Measurements from ENCODE around the gene SRMS.
"Not testable (repeated sequence)": the region's sequence is repeated elsewhere in the genome, so short reads cannot be mapped to it uniquely, and the experiment has no call there.

The SRMS gene

GRCh38 chr20:63572071-63572787 is 24.7 kb upstream of the SRMS start:
- peak in 1 of 3 donors; percentile 21 for DNase-seq
- peaks cover 0 to 40% (median 30%) of the 10 kb centered on the region in 4 experiments for H3K4me1 ChIP-seq (ENCODE audit: control extremely low read depth in 1 of 4, control insufficient read depth in 4 of 4, insufficient read depth in 4 of 4, low read length in 3 of 4)
- no peak overlapping the region for H3K4me3 ChIP-seq (ENCODE audit: control insufficient read depth in 1 of 7, extremely low read depth in 1 of 7, insufficient read depth in 4 of 7, low read depth in 2 of 7, low read length in 6 of 7)
- POLR2A ChIA-PET = no interaction called here
- peaks cover 0 to 45% (median 6%) of the 10 kb centered on the region in 5 experiments for H3K27me3 ChIP-seq (replicated peaks in 2 of 5; ENCODE audit: control insufficient read depth in 4 of 5, insufficient read depth in 5 of 5, low read length in 4 of 5)
- CTCF ChIA-PET = interaction anchor here (1.0 to 2.1 kb wide), 4 partner anchors 17 to 81 kb away, joined by 3 to 8 read pairs (median 4); partner anchors contain the start of gene STMN3
- no peak overlapping the region for H3K27ac ChIP-seq (ENCODE audit: insufficient read depth in 1 of 2, low read depth in 1 of 2, low read length in 2 of 2, poor library complexity in 1 of 2, severe bottlenecking in 2 of 2)
- no peaks in the 10 kb centered on the region for H3K36me3 ChIP-seq (ENCODE audit: control insufficient read depth in 4 of 4, insufficient read depth in 4 of 4, low read length in 3 of 4)
- 94% methylated on average over 44 of the region's 48 CpGs for WGBS (ENCODE audit: insufficient coverage)
- H3K9me3 ChIP-seq (ENCODE audit: control extremely low read depth in 1 of 5, control insufficient read depth in 4 of 5, insufficient read depth in 2 of 5, low read depth in 1 of 5, low read length in 4 of 5) = no peaks in the 10 kb centered on the region

GRCh38 chr20:63571087-63571478 is 23.5 kb upstream of the SRMS start:
- H3K4me3 ChIP-seq (ENCODE audit: control insufficient read depth in 1 of 7, extremely low read depth in 1 of 7, insufficient read depth in 4 of 7, low read depth in 2 of 7, low read length in 6 of 7); H3K36me3 ChIP-seq (ENCODE audit: control insufficient read depth in 4 of 4, insufficient read depth in 4 of 4, low read length in 3 of 4); H3K9me3 ChIP-seq (ENCODE audit: control extremely low read depth in 1 of 5, control insufficient read depth in 4 of 5, insufficient read depth in 2 of 5, low read depth in 1 of 5, low read length in 4 of 5); DNase-seq; CTCF ChIA-PET; H3K27ac ChIP-seq (ENCODE audit: insufficient read depth in 1 of 2, low read depth in 1 of 2, low read length in 2 of 2, poor library complexity in 1 of 2, severe bottlenecking in 2 of 2): not testable (repeated sequence)
- Histone ChIP-seq H3K27me3 (replicated peaks in 2 of 5; ENCODE audit: control insufficient read depth in 4 of 5, insufficient read depth in 5 of 5, low read length in 4 of 5) (peaks cover 0 to 45% (median 6%) of the 10 kb centered on the region in 5 experiments), H3K4me1 (ENCODE audit: control extremely low read depth in 1 of 4, control insufficient read depth in 4 of 4, insufficient read depth in 4 of 4, low read length in 3 of 4) (peaks cover 0 to 45% (median 36%) of the 10 kb centered on the region in 4 experiments)
- 70% methylated on average over 2 of the region's 11 CpGs for WGBS (ENCODE audit: insufficient coverage)
- POLR2A ChIA-PET = interaction anchor here (0.6 kb wide), 1 partner anchor 11 kb away, joined by 5 read pairs; no protein-coding TSS in a partner anchor

GRCh38 chr20:63570281-63571086 is 22.9 kb upstream of the SRMS start:
- no peaks in the 10 kb centered on the region for H3K9me3 ChIP-seq (ENCODE audit: control extremely low read depth in 1 of 5, control insufficient read depth in 4 of 5, insufficient read depth in 2 of 5, low read depth in 1 of 5, low read length in 4 of 5)
- peaks cover 0 to 46% (median 6%) of the 10 kb centered on the region in 5 experiments for H3K27me3 ChIP-seq (replicated peaks in 2 of 5; ENCODE audit: control insufficient read depth in 4 of 5, insufficient read depth in 5 of 5, low read length in 4 of 5)
- no peak overlapping the region for H3K27ac ChIP-seq (ENCODE audit: insufficient read depth in 1 of 2, low read depth in 1 of 2, low read length in 2 of 2, poor library complexity in 1 of 2, severe bottlenecking in 2 of 2)
- H3K4me1 ChIP-seq (ENCODE audit: control extremely low read depth in 1 of 4, control insufficient read depth in 4 of 4, insufficient read depth in 4 of 4, low read length in 3 of 4) = peaks cover 0 to 45% (median 36%) of the 10 kb centered on the region in 4 experiments
- no peaks in the 10 kb centered on the region for H3K36me3 ChIP-seq (ENCODE audit: control insufficient read depth in 4 of 4, insufficient read depth in 4 of 4, low read length in 3 of 4)
- POLR2A ChIA-PET = interaction anchor here (0.6 kb wide), 1 partner anchor 12 kb away, joined by 5 read pairs; no protein-coding TSS in a partner anchor
- no peak overlapping the region for H3K4me3 ChIP-seq (ENCODE audit: control insufficient read depth in 1 of 7, extremely low read depth in 1 of 7, insufficient read depth in 4 of 7, low read depth in 2 of 7, low read length in 6 of 7)
- CTCF ChIA-PET = no interaction called here
- 93% methylated on average over 24 of the region's 28 CpGs for WGBS (ENCODE audit: insufficient coverage)
- no peak for DNase-seq

GRCh38 chr20:63568986-63569949 is 21.7 kb upstream of the SRMS start:
- H3K9me3 ChIP-seq (ENCODE audit: control extremely low read depth in 1 of 5, control insufficient read depth in 4 of 5, insufficient read depth in 2 of 5, low read depth in 1 of 5, low read length in 4 of 5) = no peaks in the 10 kb centered on the region
- H3K27me3 ChIP-seq (replicated peaks in 2 of 5; ENCODE audit: control insufficient read depth in 4 of 5, insufficient read depth in 5 of 5, low read length in 4 of 5) = peaks cover 0 to 52% (median 6%) of the 10 kb centered on the region in 5 experiments
- no peaks in the 10 kb centered on the region for H3K36me3 ChIP-seq (ENCODE audit: control insufficient read depth in 4 of 4, insufficient read depth in 4 of 4, low read length in 3 of 4)
- H3K27ac ChIP-seq (ENCODE audit: insufficient read depth in 1 of 2, low read depth in 1 of 2, low read length in 2 of 2, poor library complexity in 1 of 2, severe bottlenecking in 2 of 2) = no peak overlapping the region
- 86% methylated on average over 45 of the region's 46 CpGs for WGBS (ENCODE audit: insufficient coverage)
- H3K4me1 ChIP-seq (ENCODE audit: control extremely low read depth in 1 of 4, control insufficient read depth in 4 of 4, insufficient read depth in 4 of 4, low read length in 3 of 4) = peaks cover 0 to 41% (median 33%) of the 10 kb centered on the region in 4 experiments
- ChIA-PET POLR2A (interaction anchor here (0.6 to 1.2 kb wide), 2 partner anchors 12 to 14 kb away, joined by 3 read pairs; no protein-coding TSS in a partner anchor), CTCF (interaction anchor here (0.7 to 2.2 kb wide), 6 partner anchors 9 to 226 kb away, joined by 3 to 7 read pairs (median 3); partner anchors contain the start of gene PTK6)
- H3K4me3 ChIP-seq (ENCODE audit: control insufficient read depth in 1 of 7, extremely low read depth in 1 of 7, insufficient read depth in 4 of 7, low read depth in 2 of 7, low read length in 6 of 7) = no peak overlapping the region
- peak in 2 of 3 donors; percentile 46 to 54 for DNase-seq

- no peak overlapping the region for H3K27ac ChIP-seq (ENCODE audit: insufficient read depth in 1 of 2, low read depth in 1 of 2, low read length in 2 of 2, poor library complexity in 1 of 2, severe bottlenecking in 2 of 2)
- CTCF ChIA-PET = interaction anchor here (0.9 to 2.2 kb wide), 5 partner anchors 8 to 227 kb away, joined by 3 to 7 read pairs (median 3); no protein-coding TSS in a partner anchor
- no peaks in the 10 kb centered on the region for H3K36me3 ChIP-seq (ENCODE audit: control insufficient read depth in 4 of 4, insufficient read depth in 4 of 4, low read length in 3 of 4)
- DNase-seq = peak in 2 of 3 donors; percentile 51 to 58
- H3K4me3 ChIP-seq (ENCODE audit: control insufficient read depth in 1 of 7, extremely low read depth in 1 of 7, insufficient read depth in 4 of 7, low read depth in 2 of 7, low read length in 6 of 7) = peak overlapping the region in 5 of 7 experiments; percentile 35 to 74 (median 51)
- POLR2A ChIA-PET = interaction anchor here (0.6 to 1.2 kb wide), 3 partner anchors 12 to 31 kb away, joined by 3 read pairs; partner anchors contain the start of gene PTK6
- peaks cover 0 to 37% (median 29%) of the 10 kb centered on the region in 4 experiments for H3K4me1 ChIP-seq (ENCODE audit: control extremely low read depth in 1 of 4, control insufficient read depth in 4 of 4, insufficient read depth in 4 of 4, low read length in 3 of 4)
- peaks cover 0 to 53% (median 6%) of the 10 kb centered on the region in 5 experiments for H3K27me3 ChIP-seq (replicated peaks in 2 of 5; ENCODE audit: control insufficient read depth in 4 of 5, insufficient read depth in 5 of 5, low read length in 4 of 5)
- WGBS (ENCODE audit: insufficient coverage) = 32% methylated on average over 33 of the region's 43 CpGs
- H3K9me3 ChIP-seq (ENCODE audit: control extremely low read depth in 1 of 5, control insufficient read depth in 4 of 5, insufficient read depth in 2 of 5, low read depth in 1 of 5, low read length in 4 of 5) = no peaks in the 10 kb centered on the region
These were observed 20.8 kb upstream of the SRMS start for GRCh38 chr20:63568170-63568981.

Measured in common myeloid progenitor, CD34-positive (primary cell).